ENCODE results near the gene RIOK1.
"Not testable (repeated sequence)": the region's sequence is repeated elsewhere in the genome, so short reads cannot be mapped to it uniquely, and the experiment has no call there.

RIOK1 gene

GRCh38 chr6:7389451-7390225, at the start of gene RIOK1, which contains the start of gene CAGE1:
RIOK1 (plus strand) TSS chr6:7389808; CDS start chr6:7390003, 195 bp downstream.
CAGE1 (minus strand) TSS chr6:7389742; CDS start chr6:7387173, 2,569 bp downstream.
- DNase-seq (ENCODE audit: low read depth) = peak; percentile 98
- TF ChIP-seq, protein P1, sequence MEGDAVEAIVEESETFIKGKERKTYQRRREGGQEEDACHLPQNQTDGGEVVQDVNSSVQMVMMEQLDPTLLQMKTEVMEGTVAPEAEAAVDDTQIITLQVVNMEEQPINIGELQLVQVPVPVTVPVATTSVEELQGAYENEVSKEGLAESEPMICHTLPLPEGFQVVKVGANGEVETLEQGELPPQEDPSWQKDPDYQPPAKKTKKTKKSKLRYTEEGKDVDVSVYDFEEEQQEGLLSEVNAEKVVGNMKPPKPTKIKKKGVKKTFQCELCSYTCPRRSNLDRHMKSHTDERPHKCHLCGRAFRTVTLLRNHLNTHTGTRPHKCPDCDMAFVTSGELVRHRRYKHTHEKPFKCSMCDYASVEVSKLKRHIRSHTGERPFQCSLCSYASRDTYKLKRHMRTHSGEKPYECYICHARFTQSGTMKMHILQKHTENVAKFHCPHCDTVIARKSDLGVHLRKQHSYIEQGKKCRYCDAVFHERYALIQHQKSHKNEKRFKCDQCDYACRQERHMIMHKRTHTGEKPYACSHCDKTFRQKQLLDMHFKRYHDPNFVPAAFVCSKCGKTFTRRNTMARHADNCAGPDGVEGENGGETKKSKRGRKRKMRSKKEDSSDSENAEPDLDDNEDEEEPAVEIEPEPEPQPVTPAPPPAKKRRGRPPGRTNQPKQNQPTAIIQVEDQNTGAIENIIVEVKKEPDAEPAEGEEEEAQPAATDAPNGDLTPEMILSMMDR (IDR thresholded peaks at IDR 0.05; ENCODE audit: insufficient read depth, low read depth, low read length, missing control alignments) = peak; percentile 17
- peak within 1 kb of the TSS; percentile 81 for H3K4me3 ChIP-seq (ENCODE audit: low read length)

GRCh38 chr6:7341271-7341670, 48.3 kb upstream of the RIOK1 start:
- TF ChIP-seq, protein P1 (IDR thresholded peaks at IDR 0.05; ENCODE audit: insufficient read depth, low read depth, low read length, missing control alignments) = no peak

DNA sequence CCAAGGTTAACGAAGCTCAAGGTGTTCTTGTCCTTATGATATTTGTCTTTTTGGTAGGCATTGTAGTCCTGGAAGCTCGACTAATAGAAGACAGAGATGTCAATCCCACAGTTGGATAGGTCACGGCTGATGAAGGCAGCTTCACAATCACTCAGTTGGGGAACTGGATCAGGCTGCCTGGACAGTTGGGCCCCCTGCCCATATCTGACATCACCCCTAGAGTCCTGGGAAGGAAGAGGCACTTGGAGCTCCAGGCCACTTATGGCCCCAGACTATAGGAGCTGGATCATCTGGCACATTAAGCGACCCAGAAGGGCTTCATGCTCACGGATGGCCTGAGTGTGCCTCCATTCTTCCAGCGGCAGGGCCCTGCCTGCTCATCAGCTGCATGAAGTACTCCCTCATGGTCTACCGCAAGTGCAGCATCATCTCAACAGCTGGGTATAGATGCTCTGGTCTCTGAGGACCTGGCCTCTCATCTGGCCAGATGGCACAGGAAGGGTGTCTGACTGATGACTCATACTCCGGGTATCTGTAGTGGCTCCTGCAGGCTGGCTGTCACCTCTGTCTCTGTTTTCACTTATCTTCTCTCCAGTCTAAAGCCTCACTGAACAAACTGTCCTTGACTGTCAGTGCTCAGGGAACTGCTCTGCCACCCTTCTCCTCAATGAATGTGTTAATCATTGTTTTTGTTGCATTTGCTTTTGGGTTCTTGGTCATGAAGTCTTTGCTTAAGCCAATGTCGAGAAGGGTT, 47.4 kb upstream of the RIOK1 start:
- TF ChIP-seq, protein P1 (IDR thresholded peaks at IDR 0.05; ENCODE audit: insufficient read depth, low read depth, low read length, missing control alignments) = no peak
- DNase-seq (ENCODE audit: low read depth) = no peak

More at GRCh38 chr6:7341271-7341670, 48.3 kb upstream of the RIOK1 start:
- H3K4me3 ChIP-seq (ENCODE audit: low read length) = no peak overlapping the region
- DNase-seq (ENCODE audit: low read depth) = no peak

DNA sequence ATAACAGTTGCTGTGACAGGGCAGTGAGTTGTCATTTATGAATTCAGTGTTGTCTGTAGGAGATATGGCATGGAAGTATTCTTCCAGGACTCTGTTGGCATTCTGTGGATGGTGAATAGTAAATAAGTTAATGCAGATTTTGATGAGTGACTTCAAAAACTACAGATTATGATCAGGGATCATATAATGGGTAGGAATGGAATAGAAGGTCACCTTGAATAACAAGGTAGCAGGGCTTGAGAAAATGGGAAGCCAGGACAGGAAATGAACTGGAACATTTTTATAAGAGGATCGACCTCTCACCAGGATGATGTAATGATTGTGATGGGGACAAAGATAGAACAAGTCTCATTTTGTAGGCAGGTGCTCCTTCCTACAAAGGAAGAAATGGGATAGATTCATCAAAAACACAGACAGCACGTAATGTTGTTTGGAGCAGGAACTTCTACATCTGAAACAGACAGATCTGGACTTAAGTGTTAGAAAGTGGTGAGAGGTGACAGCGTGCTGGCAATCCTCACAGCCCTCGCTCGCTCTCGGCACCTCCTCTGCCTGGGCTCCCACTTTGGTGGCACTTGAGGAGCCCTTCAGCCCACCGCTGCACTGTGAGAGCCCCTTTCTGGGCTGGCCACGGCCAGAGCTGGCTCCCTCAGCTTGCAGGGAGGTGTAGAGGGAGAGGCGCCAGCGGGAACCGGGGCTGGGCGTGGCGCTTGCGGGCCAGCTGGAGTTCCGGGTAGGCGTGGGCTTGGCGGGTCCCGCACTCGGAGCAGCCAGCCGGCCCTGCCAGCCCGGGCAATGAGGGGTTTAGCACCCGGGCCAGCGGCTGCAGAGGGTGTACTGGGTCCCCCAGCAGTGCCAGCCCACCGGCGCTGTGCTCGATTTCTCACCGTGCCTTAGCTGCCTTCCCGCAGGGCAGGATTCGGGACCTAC, 45.8 kb upstream of the RIOK1 start:
- TF ChIP-seq, protein P1 (IDR thresholded peaks at IDR 0.05; ENCODE audit: insufficient read depth, low read depth, low read length, missing control alignments) = no peak
- DNase-seq (ENCODE audit: low read depth) = no peak
- H3K4me3 ChIP-seq (ENCODE audit: low read length) = no peak overlapping the region

More for the DNA sequence above, 47.4 kb upstream of the RIOK1 start:
- no peak overlapping the region for H3K4me3 ChIP-seq (ENCODE audit: low read length)

GRCh38 chr6:7344773-7345450, 44.7 kb upstream of the RIOK1 start:
- not testable (repeated sequence) for DNase-seq (ENCODE audit: low read depth); H3K4me3 ChIP-seq (ENCODE audit: low read length)

GRCh38 chr6:7347551-7347997, 42.0 kb upstream of the RIOK1 start:
- H3K4me3 ChIP-seq (ENCODE audit: low read length) = not testable (repeated sequence)
- peak; percentile 98 for DNase-seq (ENCODE audit: low read depth)

GRCh38 chr6:7350591-7350990, 39.0 kb upstream of the RIOK1 start:
- H3K4me3 ChIP-seq (ENCODE audit: low read length); DNase-seq (ENCODE audit: low read depth): not testable (repeated sequence)

DNA sequence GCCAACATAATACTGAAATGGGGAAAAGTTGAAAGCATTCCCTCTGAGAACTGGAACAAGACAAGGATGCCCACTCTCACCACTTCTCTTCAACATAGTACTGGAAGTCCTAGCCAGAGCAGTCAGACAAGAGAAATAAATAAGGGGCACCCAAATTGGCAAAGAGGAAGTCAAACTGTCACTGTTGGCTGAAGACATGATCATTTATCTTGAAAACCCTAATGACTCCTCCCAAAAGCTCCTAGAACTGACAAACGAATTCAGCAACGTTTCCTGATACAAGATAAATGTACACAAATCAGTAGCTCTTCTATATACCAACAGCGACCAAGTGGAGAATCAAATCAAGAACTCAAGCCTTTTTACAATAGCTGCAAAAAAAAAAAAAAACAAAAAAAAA, 37.7 kb upstream of the RIOK1 start:
- H3K4me3 ChIP-seq (ENCODE audit: low read length); DNase-seq (ENCODE audit: low read depth): not testable (repeated sequence)
